Erythroblast (primary cell): ENCODE results near the gene LONP1.

Experiments used
- GATA1 ChIP-seq: IDR thresholded peaks from 2 replicates; pipeline ENCODE4 v1.6.1; 2011; ENCODE audit warnings: low read depth, mild to moderate bottlenecking, control low read depth, low read length, moderate library complexity
- POLR2A ChIP-seq: IDR thresholded peaks from 2 replicates; pipeline ENCODE4 v1.6.1; 2011; ENCODE audit warnings: mild to moderate bottlenecking, low read length

GRCh38 chr19:5762608-5763217 is 42.8 kb upstream of the LONP1 start:
- TF ChIP-seq POLR2A = no peak
- TF ChIP-seq GATA1 = no peak
